Raji (cell line): ENCODE measurements around the gene RTP5.

Experiments used
- POLR2A ChIP-seq: IDR thresholded peaks from 2 replicates; pipeline ENCODE4 v1.6.1; 2011; ENCODE audit warnings: low read depth, low read length, control low read depth; ENCODE audit not compliant: insufficient read depth

Gene RTP5

DNA sequence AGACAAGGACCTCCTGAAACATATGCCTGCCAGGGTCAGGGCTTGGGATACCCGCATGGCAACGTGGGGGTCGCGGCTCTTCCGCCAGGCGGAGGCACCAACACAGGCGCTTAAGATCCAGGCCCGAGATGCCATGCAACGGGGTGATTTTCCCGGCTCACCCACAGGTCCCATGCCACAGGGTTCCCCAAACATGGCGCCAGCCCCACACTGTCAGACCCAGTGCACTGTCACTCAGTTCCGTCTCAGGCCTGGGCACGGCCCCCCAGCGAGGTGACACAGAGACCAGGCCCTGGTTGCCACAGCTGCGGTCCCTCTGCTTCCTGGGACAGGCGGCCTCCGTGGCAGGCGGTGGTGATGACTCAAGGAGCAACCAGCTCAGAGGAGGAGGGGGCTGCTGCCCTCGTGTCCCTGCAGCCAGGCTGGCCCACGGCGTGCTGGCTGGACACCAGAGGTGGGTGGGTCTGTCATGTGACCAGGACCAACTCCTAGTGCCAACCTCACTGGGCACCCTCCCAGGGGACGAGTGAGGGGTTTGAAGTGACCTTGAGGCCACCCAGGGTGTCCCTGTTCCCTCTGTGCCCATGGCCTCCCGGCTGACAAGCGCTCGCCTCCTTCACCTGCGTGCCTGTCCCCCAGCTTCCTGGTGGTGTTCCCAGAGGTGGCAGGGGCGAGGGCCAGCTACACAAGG is 15.7 kb upstream of the RTP5 start:
- no peak for TF ChIP-seq POLR2A

DNA sequence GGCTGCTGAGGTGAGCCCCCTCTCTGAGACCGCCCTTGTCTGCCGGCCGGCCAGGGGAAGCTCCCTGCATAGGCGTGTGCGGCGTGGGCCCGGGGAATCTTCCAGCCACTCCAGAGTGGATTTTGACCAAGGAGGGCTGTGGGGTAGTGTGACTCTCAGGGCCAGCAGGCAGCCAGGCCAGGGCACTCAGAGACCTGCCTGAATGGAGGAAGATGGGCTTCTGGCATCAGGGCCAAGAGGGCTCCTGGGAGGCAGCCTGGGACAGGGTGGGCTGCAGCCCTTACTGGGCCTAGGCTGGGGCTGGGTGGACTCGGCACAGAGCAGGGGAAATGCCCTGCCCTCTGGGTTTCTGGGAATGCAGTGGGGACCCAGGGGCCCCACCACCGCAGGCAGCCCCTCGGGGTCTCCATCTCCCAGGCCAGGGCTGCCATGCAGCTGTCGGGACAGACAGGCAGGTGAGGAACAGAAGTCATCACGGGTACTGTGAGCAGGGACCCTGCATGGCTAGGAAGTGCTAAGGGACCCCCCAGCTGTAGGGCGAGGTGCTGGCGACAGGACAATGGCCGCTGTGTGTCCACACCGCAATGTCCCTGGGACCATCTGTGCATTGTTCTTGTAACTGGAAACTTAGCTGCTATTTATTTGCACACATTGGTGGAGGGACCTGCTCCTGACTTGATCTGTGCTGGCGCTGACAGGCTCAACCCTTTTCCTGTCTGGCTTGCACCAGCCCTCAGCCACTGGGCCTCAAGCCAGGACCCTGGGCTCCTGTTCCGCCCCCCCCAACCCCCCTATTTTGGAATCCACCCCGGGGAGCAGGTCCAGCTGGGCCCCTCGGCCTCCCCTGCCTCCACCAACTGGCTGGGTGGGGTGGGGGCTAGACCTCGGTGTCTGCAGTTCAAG is 14.9 kb upstream of the RTP5 start:
- TF ChIP-seq POLR2A: no peak

DNA sequence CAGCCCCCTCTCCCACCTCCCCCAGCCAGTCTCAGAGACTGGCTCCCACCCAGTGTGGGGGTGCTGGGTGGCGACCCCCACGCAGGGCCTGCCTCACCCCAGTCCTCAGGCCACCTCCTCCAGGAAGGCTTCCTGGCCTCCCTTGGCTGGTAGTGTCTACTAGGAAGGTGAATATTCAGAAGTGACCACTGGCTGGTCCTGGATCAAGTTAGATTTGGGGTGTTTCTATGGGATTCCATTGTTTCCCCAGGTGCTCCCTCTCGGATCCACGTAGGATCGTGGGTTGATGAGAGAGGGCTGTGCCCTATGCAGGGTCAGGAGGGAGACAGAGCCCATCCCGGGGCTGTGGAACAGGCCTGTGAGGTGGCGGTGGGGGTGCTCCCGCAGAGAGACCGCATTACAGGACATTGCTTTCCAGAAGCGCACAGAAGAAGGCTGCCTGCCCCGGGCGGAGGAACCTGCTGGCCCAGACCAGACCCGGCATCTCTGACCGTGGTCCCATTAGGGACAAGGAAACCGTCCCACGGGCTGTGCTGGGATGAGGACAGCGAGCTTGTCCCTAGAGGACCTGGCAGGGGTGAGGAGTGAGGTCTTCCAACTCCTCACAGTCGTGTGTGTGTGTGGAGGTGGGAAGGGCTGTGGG is 14.2 kb upstream of the RTP5 start:
- TF ChIP-seq POLR2A: no peak

DNA sequence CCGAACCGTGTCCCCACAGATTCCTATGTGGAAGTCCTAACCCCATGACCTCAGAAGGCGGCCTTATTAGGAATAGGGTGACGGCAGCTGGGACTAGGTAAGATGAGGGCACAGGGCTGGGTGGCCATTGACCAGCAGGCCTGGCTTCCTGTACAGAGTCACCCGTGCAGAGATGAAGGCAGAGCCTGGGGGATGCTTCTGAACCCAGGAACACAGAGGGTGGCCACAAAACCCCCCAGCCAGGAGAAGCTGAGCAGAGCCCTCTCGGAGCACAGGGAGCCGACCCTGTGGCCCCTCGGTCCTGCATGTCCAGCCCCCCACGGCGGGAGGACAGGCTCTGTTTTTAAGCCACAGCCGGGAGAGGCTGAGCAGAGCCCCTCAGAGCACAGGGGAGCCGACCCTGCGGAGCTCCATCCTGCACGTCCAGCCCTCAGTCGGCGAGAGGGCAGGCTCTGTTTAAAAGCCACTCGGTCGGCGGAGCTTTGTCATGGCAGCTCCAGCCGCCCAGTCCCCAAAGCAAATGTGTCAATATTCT is 13.6 kb upstream of the RTP5 start:
- no peak for TF ChIP-seq POLR2A

DNA sequence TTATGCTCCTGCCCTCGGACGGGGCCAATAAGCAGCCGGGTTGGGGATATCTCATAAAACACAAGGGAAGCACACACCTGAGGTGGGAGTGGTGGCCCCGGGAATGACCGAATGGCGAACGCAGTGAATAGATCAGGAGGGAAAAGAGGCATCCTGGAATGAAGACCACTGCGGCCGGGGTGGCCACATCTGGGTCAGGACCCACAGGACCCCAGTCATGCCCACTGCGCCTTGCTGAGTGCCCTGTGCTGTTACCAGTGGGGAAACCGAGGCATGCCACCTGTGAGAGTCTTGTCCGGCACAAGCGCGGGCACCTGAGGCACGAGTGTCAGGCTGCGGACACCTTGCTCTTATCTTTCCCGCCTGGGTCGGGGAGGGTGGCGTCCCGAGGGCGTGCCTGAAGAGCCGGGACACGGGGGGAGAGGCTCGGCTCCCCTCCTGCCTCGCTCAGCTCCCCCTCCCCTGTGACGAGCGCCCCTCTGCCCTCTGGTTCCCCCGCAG is 12.4 kb upstream of the RTP5 start:
- no peak for TF ChIP-seq POLR2A

DNA sequence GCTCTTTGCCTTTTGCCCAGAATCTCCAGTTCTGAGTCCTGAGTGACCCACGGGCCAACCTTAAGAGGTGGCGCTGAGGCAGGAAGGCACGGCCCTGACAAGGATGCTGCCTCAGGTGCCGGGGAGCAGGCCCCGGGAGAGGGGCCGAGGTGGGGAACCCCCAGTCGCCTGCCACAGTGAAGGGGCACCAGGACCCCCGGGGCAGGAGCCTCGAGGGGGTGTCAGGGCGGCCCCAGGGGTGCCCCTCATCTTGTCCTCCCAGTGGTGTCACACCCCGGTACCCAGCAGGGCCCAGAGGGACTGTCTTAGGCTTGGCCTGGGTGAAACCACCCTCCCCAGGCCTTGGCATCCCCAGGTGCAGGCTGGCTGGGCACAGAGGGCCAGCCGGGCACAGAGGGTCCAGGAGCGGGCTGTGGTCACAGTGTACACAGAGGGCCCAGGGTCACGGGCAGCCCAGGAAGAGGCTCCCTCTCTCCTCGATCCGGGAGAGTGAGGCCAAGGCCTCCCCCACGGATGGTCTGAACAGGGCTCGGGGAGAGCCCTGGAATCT is 11.9 kb upstream of the RTP5 start:
- no peak for TF ChIP-seq POLR2A

DNA sequence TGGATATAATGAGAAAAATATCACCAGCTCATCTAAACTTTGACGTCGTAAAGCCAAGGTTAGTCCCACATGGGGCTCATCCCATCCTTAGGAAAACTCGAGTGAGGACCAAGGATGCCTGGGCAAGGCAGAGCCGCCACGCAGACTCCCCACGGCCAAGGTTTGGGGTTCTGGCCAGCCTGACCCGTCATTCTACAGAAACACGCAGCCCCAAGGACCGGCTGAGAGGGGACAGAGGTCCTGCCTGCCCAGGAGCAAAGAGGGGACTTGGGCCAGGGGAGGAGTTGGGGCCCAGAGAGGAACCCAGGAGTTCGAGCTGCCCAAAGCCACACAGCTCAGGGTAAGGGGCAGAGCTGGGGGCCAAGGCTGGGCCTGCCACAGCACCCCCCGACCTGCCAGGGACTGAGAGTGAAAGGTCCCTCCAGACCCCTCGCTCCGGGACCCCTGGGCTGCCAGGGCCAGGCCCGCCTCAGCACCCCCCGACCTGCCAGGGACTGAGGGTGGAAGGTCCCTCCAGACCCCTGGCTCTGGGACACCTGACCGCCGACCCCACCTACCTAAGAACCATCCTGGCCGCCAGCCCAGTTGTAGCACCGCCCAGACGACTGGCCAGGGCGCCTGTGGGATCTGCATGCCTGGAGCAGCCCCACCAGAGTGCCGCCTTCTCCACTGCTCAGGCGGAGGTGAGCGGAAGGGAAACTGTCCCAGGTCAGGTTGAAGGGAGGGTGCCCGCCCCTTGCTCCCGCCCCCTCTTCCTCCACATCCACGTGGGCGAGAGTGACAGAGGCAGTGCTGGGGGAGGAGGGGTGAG is 11.1 kb upstream of the RTP5 start, which contains the start of gene PDCD1:
Gene PDCD1 (minus strand): TSS at position 689 of the 811 bp plus-strand sequence. CDS start 56 bp downstream, at position 633.
- no peak for TF ChIP-seq POLR2A

DNA sequence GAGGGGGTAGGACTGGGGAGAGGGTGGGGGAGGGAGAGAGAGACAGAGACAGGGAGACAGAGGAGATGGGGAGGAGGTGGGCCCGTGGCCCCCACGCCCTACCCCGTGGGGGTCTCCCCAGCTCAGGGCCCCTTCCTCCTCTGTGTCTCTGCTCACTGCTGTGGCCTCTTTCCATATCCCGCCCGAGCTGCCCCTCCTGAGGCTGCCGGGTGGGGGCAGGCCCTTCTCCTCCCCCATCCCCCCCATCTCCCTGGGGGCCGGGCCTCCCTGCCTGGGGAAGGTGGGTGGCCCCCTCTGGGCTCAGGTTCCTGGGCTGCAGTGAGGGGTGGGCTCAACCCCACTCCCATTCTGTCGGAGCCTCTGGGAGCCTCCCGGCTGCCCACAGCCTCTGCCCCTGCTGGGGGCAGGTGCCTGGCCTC is 10.5 kb upstream of the RTP5 start:
- no peak for TF ChIP-seq POLR2A

DNA sequence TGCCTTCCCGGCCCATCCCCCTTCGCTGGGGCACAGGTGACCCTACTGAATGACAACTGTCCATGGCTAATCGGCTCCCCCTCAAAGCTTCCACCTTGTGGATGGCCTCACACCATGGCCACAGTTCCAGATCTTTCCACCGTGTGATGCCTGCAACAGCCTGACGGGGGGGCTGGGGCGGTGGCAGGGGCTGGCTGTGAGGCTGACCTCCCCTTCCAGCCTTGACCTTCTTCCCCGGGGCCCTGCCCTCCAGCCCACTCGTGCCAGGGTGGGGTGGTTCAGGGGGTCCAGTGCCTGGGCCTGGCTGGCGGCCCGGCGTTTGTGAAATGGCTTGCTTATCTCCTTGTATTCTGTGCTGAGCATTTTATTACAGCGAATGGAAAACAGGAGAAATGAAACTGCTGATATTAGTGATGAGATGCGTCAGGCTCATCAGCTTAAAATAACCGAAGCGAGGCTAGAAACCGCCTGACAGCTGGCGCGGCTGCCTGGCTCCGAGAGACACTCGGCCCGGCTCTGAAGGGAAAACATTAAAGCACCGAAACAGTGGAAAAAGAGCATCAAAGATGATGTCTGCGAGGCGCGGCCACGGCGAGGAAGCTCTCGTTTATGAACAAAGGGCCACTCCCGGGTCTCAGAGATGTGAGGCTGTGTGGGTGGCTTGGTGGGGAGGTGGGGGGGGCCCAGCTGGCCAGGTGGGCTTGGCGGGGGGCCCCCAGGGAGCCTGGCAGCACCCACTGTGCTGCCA is 9.9 kb upstream of the RTP5 start:
- TF ChIP-seq POLR2A: no peak

DNA sequence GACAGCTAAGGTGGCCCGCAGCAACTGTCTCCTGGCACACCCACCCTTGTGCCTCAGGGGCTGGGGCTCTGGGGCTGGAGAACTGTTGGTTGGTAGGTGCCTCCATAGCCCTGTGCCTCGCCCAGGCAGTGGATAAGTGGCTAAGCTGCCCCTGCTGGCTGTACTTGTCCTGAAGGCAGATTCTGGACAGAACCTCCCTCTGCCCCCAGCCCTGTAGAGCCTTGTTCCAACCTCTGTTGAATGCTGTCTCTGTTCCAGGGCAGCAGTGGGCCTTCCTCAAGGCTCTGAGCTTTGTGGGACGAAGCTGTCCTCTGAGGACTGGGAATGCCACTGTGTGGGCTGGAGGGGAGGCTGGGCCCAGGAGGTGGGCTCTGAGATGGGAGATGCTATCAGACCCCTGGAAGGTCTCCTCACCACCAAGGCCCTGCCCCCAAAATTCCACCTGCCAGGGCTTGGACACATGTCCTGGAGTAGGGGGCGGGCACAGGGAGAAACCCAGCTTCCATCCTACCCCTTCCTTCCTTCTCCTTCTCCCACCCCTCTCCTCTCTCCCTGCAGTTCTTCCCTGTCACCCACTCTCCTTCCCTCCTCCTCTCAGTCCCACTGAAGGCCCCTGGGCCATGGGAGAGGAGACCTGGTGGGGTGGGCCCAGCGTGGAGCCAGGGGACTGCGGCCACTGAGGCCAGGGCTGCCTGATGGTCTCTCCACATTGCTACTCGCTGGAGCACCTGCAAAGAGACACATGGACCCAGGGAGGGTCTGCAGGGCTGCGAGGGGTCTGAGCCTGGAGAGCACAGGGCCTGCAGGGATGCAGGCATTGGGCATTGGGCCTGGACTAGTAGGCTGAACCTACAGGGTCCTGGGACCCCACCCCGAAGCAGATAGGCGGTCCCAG is 9.1 kb upstream of the RTP5 start:
- no peak for TF ChIP-seq POLR2A

DNA sequence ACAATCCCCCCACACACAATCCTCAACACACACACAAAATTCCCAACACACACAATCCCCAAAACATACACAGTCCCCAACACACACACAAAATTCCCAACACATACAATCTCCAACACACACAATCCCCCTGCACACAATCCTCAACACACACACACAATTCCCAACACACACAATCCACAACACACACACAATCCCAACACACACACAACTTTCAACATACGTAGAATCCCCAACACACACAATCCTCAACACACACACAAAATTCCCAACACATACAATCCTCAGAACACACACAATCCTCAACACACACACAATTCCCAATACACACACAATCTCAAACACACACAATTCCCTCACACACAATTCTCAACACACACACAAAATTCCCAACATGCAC is 8.3 kb upstream of the RTP5 start:
- TF ChIP-seq POLR2A: no peak

DNA sequence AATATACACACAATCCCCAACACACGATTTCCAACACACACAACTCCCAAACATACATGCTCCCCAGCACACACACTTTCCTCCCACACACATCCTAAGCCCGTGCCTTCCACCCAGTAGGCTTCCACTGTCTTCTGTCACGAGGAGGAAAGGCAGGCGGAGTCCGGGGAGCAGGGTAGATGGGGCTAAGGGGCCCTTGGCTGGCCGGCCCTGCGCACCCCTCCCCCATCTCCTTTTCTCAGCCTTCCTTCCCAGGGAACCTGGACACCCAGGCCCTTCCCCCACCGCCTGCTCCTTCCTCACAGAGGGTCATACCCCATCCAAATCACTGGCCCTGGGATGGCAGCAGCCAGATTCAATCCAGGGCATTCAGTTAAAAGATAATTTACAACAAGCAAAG is 7.4 kb upstream of the RTP5 start:
- TF ChIP-seq POLR2A: no peak
